B cell (primary cell): Measurements from ENCODE around the gene GFOD2. TPM values are rescaled to one million over a fixed set of nuclear protein-coding genes. Genes with fewer than 3 reads are reported as not detected.

ENCODE experiments used
- ATAC-seq: fragments of 200-7000 bp; cut with Tn5 transposase; one replicate; pipeline ENCODE4 v1.10.0; 2021; ENCODE audit warnings: low read depth, mild to moderate bottlenecking, moderate number of reproducible peaks, moderate library complexity
- CTCF ChIA-PET: fragments of 350-600 bp; sonication (Branson Sonifier 250); formaldehyde crosslinking; loops from one replicate; lab custom pipeline; 2021; ENCODE audit warnings: antibody characterized with exemption, inconsistent platforms; lab: Charles Lee
- POLR2A ChIA-PET: fragments of 350-600 bp; sonication (Branson Sonifier 250); formaldehyde crosslinking; loops from one replicate; lab custom pipeline; 2021; ENCODE audit warnings: antibody characterized with exemption; lab: Charles Lee
- DNase-seq: peaks from one replicate; pipeline ENCODE4 v3.0.0; 2013
- H2AFZ ChIP-seq: 2 replicates; pipeline ENCODE4 v1.6.1; 2012; ENCODE audit warnings: mild to moderate bottlenecking, low read depth, low read length; ENCODE audit not compliant: insufficient read depth, poor library complexity, severe bottlenecking
- H3K27ac ChIP-seq, 2 donors: 1 replicate in 1 of 2; 2 replicates in 1 of 2; pipeline ENCODE4 v1.5.1; 2012 to 2013; ENCODE audit warnings: low read length in 2 of 2, mild to moderate bottlenecking in 2 of 2, moderate library complexity in 1 of 2
- H3K27me3 ChIP-seq, 4 experiments: fragments of 200-600 bp in 1 of 4; sonication (generic) in 1 of 4; replicated peaks in 1 of 4; 1 replicate in 2 of 4; 2 replicates in 2 of 4; pipeline versions ENCODE4 v1.6.1 to v1.7.0; 2013 to 2016; ENCODE audit warnings: low read length in 3 of 4, mild to moderate bottlenecking in 2 of 4, mixed read lengths in 1 of 4, moderate library complexity in 1 of 4; ENCODE audit not compliant: insufficient read depth in 4 of 4, control insufficient read depth in 3 of 4; ENCODE audit errors: control extremely low read depth in 1 of 4
- H3K36me3 ChIP-seq, 2 experiments: replicated peaks in 1 of 2; 1 replicate in 1 of 2; 2 replicates in 1 of 2; pipeline versions ENCODE4 v1.6.1 to v1.7.1; 2013; ENCODE audit warnings: low read length in 1 of 2; ENCODE audit not compliant: insufficient read depth in 2 of 2, control insufficient read depth in 1 of 2; ENCODE audit errors: control extremely low read depth in 1 of 2, extremely low read depth in 1 of 2
- H3K4me1 ChIP-seq, 2 donors: fragments of 200-600 bp in 1 of 2; sonication (generic) in 1 of 2; 1 replicate in 1 of 2; 2 replicates in 1 of 2; pipeline versions ENCODE4 v1.5.1 to v1.6.1; 2013 to 2017; ENCODE audit warnings: low read length in 2 of 2; ENCODE audit not compliant: control insufficient read depth in 2 of 2, insufficient read depth in 2 of 2
- H3K4me2 ChIP-seq: replicated peaks from 2 replicates; pipeline ENCODE3; 2012; ENCODE audit warnings: mild to moderate bottlenecking, low read depth, low read length; ENCODE audit not compliant: poor library complexity, severe bottlenecking
- H3K4me3 ChIP-seq, 5 experiments: fragments of 200-600 bp in 1 of 5; sonication (generic) in 1 of 5; 1 replicate in 3 of 5; 2 replicates in 2 of 5; pipeline versions ENCODE4 v1.5.1 to v1.7.0; 2011 to 2016; ENCODE audit warnings: low read length in 4 of 5, mild to moderate bottlenecking in 4 of 5, low read depth in 2 of 5, control low read depth in 1 of 5, moderate library complexity in 1 of 5; ENCODE audit not compliant: insufficient read depth in 1 of 5; ENCODE audit errors: control extremely low read depth in 1 of 5, extremely low read depth in 1 of 5
- H3K79me2 ChIP-seq: fragments of 200-600 bp; sonication (generic); one replicate; pipeline ENCODE4 v1.6.0; 2016; ENCODE audit warnings: low read length; ENCODE audit not compliant: control insufficient read depth, insufficient read depth
- H3K9ac ChIP-seq: fragments of 200-600 bp; sonication (generic); 2 replicates; pipeline ENCODE4 v1.6.1; 2017; ENCODE audit warnings: mild to moderate bottlenecking, low read length, moderate library complexity
- H3K9me3 ChIP-seq, 3 donors: one replicate each; pipeline versions ENCODE4 v1.6.1 to v1.7.1; 2013; ENCODE audit warnings: low read length in 2 of 3; ENCODE audit not compliant: control insufficient read depth in 2 of 3, insufficient read depth in 1 of 3; ENCODE audit errors: control extremely low read depth in 1 of 3
- H4K20me1 ChIP-seq: 2 replicates; pipeline ENCODE4 v1.6.0; 2012; ENCODE audit warnings: mild to moderate bottlenecking, low read length; ENCODE audit not compliant: insufficient read depth, control insufficient read depth, poor library complexity, severe bottlenecking
- H3K27ac Mint-ChIP-seq: one replicate; pipeline ENCODE4 v1.8.0; 2021; ENCODE audit warnings: mixed read lengths
- H3K27me3 Mint-ChIP-seq: one replicate; pipeline ENCODE4 v1.8.0; 2021; ENCODE audit warnings: mixed read lengths
- H3K4me1 Mint-ChIP-seq: one replicate; pipeline ENCODE4 v1.8.0; 2021; ENCODE audit warnings: mixed read lengths
- H3K4me3 Mint-ChIP-seq: one replicate; pipeline ENCODE4 v1.8.0; 2021; ENCODE audit warnings: mixed read lengths
- H3K9me3 Mint-ChIP-seq: one replicate; pipeline ENCODE4 v1.8.0; 2022; ENCODE audit warnings: mixed read lengths; ENCODE audit not compliant: insufficient read depth
- EZH2 ChIP-seq: IDR thresholded peaks from 2 replicates; pipeline ENCODE4 v1.6.1; 2012; ENCODE audit warnings: borderline replicate concordance, low read depth, mild to moderate bottlenecking, moderate library complexity, low read length; ENCODE audit not compliant: insufficient read depth, poor library complexity, severe bottlenecking
- WGBS: methylation state at CpG from one replicate; pipeline ENCODE4 v1.1.5; 2013; ENCODE audit warnings: missing lambda C conversion rate; ENCODE audit not compliant: insufficient coverage; 5-methylcytosine and 5-hydroxymethylcytosine counted together
- intact Hi-C: fragments of 100-400 bp; cut with micrococcal nuclease; formaldehyde crosslinking; loops from one replicate; pipeline ENCODE4 v1.10.0; 2022
- polyA plus RNA-seq: library from polyadenylated mRNA; depleted of rRNA; stranded (reverse); fragments of >200 nt; gene quantifications from 2 replicates; pipeline ENCODE4 v1.2.3, GENCODE V29; 2012
- total RNA-seq, 2 donors: library from RNA; stranded (reverse); fragments of 120-200 nt in 1 of 2; gene quantifications; 1 replicate in 1 of 2; 2 replicates in 1 of 2; pipeline versions ENCODE4 v1.2.3 to v1.2.4, GENCODE V29; 2013 to 2022
- TF ChIP-seq, protein P1 (sequence below): fragments of 200-600 bp; IDR thresholded peaks from one replicate; pipeline ENCODE4 v1.8.0; 2022; ENCODE audit warnings: antibody characterized with exemption, mild to moderate bottlenecking

Gene GFOD2
- total and polyA plus RNA-seq, 2 donors (not counting 1 experiment from before 2014, with no cell fraction given): 11.9 to 18.2 TPM

DNA sequence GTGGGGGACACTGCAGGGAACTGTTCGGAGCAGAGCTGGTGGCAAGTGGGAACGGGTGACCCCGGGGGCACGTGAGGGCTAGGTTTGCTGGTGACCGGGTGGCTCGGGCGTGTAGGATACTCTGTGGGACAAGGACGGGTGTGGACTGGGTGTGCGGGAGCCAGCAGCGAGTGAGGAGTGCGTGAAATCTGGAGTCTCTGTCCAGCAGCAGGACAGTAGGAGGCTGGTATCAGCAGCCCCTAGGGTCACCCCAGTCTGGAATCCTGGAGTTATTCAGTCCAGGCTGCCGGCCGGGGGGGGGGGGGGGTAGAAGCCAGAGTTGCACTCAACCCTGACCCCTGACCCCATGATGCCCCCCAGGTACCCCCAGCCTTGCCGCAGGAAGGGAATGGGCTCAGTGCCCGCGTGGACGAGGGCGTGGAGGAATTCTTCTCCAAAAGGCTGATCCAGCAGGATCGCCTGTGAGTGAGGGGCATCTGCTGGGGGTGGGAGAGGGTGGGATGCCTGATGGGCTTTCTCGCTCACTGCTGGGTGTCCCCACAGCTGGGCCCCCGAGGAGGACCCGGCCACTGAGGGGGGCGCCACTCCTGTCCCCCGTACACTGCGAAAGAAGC is 65.2 kb downstream of the GFOD2 start:
- no peak for DNase-seq
- intact Hi-C loops: no loop called here
- Histone ChIP-seq H3K4me1 (peaks cover 2 to 5% of the 10 kb centered on the region in 2 donors), H2AFZ (no peak overlapping the region), H3K36me3 (peaks cover 0 to 73% of the 10 kb centered on the region in 2 experiments), H3K27ac (no peak overlapping the region), H3K4me2 (no peak overlapping the region), H3K9ac (no peak overlapping the region), H3K79me2 (peaks cover 18% of the 10 kb centered on the region), H4K20me1 (peaks cover 42% of the 10 kb centered on the region), H3K27me3 (no peaks in the 10 kb centered on the region), H3K4me3 (no peak overlapping the region), H3K9me3 (no peaks in the 10 kb centered on the region)
- no peak for TF ChIP-seq EZH2
- TF ChIP-seq, protein P1, sequence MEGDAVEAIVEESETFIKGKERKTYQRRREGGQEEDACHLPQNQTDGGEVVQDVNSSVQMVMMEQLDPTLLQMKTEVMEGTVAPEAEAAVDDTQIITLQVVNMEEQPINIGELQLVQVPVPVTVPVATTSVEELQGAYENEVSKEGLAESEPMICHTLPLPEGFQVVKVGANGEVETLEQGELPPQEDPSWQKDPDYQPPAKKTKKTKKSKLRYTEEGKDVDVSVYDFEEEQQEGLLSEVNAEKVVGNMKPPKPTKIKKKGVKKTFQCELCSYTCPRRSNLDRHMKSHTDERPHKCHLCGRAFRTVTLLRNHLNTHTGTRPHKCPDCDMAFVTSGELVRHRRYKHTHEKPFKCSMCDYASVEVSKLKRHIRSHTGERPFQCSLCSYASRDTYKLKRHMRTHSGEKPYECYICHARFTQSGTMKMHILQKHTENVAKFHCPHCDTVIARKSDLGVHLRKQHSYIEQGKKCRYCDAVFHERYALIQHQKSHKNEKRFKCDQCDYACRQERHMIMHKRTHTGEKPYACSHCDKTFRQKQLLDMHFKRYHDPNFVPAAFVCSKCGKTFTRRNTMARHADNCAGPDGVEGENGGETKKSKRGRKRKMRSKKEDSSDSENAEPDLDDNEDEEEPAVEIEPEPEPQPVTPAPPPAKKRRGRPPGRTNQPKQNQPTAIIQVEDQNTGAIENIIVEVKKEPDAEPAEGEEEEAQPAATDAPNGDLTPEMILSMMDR: no peak
- WGBS: 95% methylated on average over 22 of the region's 25 CpGs
- CTCF ChIA-PET: no interaction called here
- H3K27me3 Mint-ChIP-seq: no peaks in the 10 kb centered on the region
- no peak for ATAC-seq
- H3K27ac Mint-ChIP-seq: no peak overlapping the region
- POLR2A ChIA-PET: interaction anchor here (0.6 kb wide), 1 partner anchor 138 kb away, joined by 9 read pairs; no protein-coding TSS in a partner anchor
- H3K4me3 Mint-ChIP-seq: no peak overlapping the region
- H3K4me1 Mint-ChIP-seq: peaks cover 17% of the 10 kb centered on the region
- H3K9me3 Mint-ChIP-seq: no peaks in the 10 kb centered on the region

DNA sequence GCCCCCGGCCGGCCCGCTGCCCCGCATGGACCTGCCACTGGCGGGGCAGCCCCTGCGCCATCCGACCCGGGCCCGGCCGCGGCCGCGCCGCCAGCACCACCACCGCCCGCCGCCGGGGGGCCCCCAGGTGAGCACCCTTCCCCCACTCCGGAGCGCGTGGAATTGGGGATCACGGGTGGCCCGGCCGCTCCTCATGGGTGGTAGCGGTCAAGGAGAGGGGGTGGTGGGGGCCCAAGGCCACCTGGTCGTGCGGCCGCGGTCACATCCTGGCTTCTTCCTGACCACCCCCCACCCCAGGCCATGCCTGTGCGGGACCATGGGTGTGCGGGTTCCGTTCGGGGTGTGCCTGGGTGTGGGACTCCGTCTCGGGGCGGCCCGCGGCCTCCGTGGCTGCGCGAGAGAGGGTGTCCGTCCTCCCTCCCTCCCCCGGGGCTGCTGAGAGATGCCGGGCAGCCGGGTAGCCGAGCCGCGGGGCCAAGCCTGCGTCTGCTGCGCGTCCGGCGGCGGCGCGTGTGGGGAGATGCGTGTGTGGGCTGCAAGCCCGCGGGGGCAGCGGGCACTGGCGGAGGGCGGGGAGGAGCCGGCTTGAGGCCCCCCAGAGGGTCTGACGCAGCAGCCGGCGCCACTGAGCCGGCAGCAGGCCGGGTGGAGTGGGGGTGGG is 65.9 kb downstream of the GFOD2 start:
- DNase-seq: no peak
- ChIA-PET POLR2A (no interaction called here), CTCF (interaction anchor here (1.5 to 1.8 kb wide), 2 partner anchors 106 to 132 kb away, joined by 3 to 5 read pairs; no protein-coding TSS in a partner anchor)
- Histone ChIP-seq H3K27me3 (no peaks in the 10 kb centered on the region), H3K4me1 (no peaks in the 10 kb centered on the region), H2AFZ (no peak overlapping the region), H3K4me2 (no peak overlapping the region), H3K36me3 (peaks cover 0 to 76% of the 10 kb centered on the region in 2 experiments), H3K27ac (no peak overlapping the region), H3K4me3 (no peak overlapping the region), H4K20me1 (peaks cover 45% of the 10 kb centered on the region), H3K79me2 (peaks cover 20% of the 10 kb centered on the region), H3K9me3 (no peaks in the 10 kb centered on the region), H3K9ac (no peak overlapping the region)
- intact Hi-C loops: no loop called here
- H3K4me1 Mint-ChIP-seq: peaks cover 11% of the 10 kb centered on the region
- TF ChIP-seq, protein P1: no peak
- TF ChIP-seq EZH2: no peak
- no peak for ATAC-seq
- 91% methylated on average over 56 of the region's 68 CpGs for WGBS
- H3K27ac Mint-ChIP-seq: no peak overlapping the region
- H3K27me3 Mint-ChIP-seq: no peaks in the 10 kb centered on the region
- H3K9me3 Mint-ChIP-seq: no peaks in the 10 kb centered on the region
- no peak overlapping the region for H3K4me3 Mint-ChIP-seq
